ENCODE results near the gene EXOC4.
A peak's percentile ranks its signal among the peaks of the same experiment; 100 is the strongest.

Gene EXOC4

DNA sequence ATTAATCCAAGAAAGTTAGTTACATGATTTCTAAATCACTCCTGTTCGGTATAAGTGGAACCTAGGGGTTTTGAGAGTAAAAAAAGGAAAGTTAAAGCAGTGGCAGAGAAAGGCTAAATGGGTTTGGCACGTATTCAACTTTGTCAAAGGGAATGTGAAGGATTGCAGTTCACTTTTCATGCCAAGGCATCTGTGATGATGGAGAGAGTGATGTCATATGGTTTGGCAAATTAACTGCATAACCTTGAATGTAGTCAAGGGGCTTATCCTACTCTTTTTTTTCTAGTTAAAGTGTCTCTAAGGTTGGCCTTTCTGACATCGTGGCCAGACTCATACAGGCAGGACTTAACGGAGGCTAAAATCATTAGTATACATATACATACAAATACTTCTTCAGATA lies 277.8 kb downstream of the EXOC4 start (continued):
- TF ChIP-seq ZNF513 (tag by site-specific recombination; IDR thresholded peaks at IDR 0.05): 0 out of 2 replicates have a peak, but pooled peaks have one; percentile 46
- TF ChIP-seq SP7 (tag by site-specific recombination; IDR thresholded peaks at IDR 0.05): no peak
- no peak for TF ChIP-seq ZNF324 (tag by site-specific recombination; IDR thresholded peaks at IDR 0.05)
- 0 out of 2 replicates have a peak, but pooled peaks have one; percentile 47 for TF ChIP-seq ZBTB48 (tag by site-specific recombination; IDR thresholded peaks at IDR 0.05)
- no peak for TF ChIP-seq SCRT2 (tag by site-specific recombination; IDR thresholded peaks at IDR 0.05)
- TF ChIP-seq SP3 (tag by site-specific recombination; IDR thresholded peaks at IDR 0.05): no peak
- no peak for TF ChIP-seq ZNF549 (tag by site-specific recombination; IDR thresholded peaks at IDR 0.05)
- TF ChIP-seq ZBTB11 (tag by site-specific recombination; conservative IDR thresholded peaks at IDR 0.05; ENCODE audit: low read depth): no peak
- peak; percentile 19; the same call in 1 of the 2 replicates for TF ChIP-seq ZNF660 (tag by site-specific recombination; IDR thresholded peaks at IDR 0.05)
- peak; percentile 36; the same call in 1 of the 2 replicates for TF ChIP-seq ZXDB (tag by site-specific recombination; IDR thresholded peaks at IDR 0.05)
- TF ChIP-seq ATF2 (tag by site-specific recombination; IDR thresholded peaks at IDR 0.05; ENCODE audit: low read depth): peak; percentile 81
- peak; percentile 46; the same call in 1 of the 2 replicates for TF ChIP-seq ZNF133 (tag by site-specific recombination; IDR thresholded peaks at IDR 0.05)
- TF ChIP-seq ZNF473 (tag by site-specific recombination; IDR thresholded peaks at IDR 0.05): no peak
- TF ChIP-seq ZBTB21 (tag by site-specific recombination; IDR thresholded peaks at IDR 0.05): peak; percentile 83
- TF ChIP-seq ZNF548 (tag by site-specific recombination; IDR thresholded peaks at IDR 0.05): no peak
- TF ChIP-seq ZNF670 (tag by site-specific recombination; IDR thresholded peaks at IDR 0.05; ENCODE audit: low read depth): no peak
- TF ChIP-seq ZNF174 (tag by site-specific recombination; IDR thresholded peaks at IDR 0.05): no peak
- TF ChIP-seq, protein P1, sequence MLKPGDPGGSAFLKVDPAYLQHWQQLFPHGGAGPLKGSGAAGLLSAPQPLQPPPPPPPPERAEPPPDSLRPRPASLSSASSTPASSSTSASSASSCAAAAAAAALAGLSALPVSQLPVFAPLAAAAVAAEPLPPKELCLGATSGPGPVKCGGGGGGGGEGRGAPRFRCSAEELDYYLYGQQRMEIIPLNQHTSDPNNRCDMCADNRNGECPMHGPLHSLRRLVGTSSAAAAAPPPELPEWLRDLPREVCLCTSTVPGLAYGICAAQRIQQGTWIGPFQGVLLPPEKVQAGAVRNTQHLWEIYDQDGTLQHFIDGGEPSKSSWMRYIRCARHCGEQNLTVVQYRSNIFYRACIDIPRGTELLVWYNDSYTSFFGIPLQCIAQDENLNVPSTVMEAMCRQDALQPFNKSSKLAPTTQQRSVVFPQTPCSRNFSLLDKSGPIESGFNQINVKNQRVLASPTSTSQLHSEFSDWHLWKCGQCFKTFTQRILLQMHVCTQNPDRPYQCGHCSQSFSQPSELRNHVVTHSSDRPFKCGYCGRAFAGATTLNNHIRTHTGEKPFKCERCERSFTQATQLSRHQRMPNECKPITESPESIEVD (tag by site-specific recombination; IDR thresholded peaks at IDR 0.05): peak; percentile 67
- TF ChIP-seq ZNF645 (tag by site-specific recombination; IDR thresholded peaks at IDR 0.05): no peak
